Stimulated activated CD8-positive, alpha-beta memory T cell treated with anti-CD3 and anti-CD28 coated beads, Interleukin-4, amount 100 ng/mL, for 4 hours (primary cell): ENCODE data around the gene LIPK.
"Not testable (repeated sequence)": the region's sequence is repeated elsewhere in the genome, so short reads cannot be mapped to it uniquely, and the experiment has no call there.

Experiments
- DNase-seq, 2 donors: peaks; one replicate each; pipeline ENCODE4 v3.0.0-alpha.2; 2020; ENCODE audit warnings: low read depth in 2 of 2, low spot score in 1 of 2

LIPK gene

DNA sequence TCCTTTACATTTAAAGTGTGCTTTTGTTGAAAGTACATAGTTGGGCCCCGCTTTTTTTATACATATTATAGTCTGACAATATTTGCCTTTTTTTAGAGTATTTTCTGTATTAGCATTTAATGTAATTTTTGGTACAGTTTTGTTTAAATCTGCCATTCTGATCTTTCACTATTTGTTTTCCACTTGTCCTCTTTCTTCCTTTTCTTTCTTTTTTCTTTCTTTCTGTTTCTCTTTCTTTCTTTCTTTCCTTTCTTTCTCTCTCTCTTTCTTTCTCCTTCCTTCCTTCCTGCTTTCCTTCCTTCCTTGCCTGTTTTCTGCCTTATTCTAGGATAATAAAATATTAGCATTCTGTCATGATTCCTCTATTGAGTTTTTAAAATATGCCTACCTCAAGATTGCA, 9.5 kb downstream of the LIPK start:
- DNase-seq: no peak

GRCh38 chr10:88721392-88721791, 15.3 kb downstream of the LIPK start:
- DNase-seq: no peak

- no peak for DNase-seq
Measured at GRCh38 chr10:88725798-88726197, 19.7 kb downstream of the LIPK start.

DNA sequence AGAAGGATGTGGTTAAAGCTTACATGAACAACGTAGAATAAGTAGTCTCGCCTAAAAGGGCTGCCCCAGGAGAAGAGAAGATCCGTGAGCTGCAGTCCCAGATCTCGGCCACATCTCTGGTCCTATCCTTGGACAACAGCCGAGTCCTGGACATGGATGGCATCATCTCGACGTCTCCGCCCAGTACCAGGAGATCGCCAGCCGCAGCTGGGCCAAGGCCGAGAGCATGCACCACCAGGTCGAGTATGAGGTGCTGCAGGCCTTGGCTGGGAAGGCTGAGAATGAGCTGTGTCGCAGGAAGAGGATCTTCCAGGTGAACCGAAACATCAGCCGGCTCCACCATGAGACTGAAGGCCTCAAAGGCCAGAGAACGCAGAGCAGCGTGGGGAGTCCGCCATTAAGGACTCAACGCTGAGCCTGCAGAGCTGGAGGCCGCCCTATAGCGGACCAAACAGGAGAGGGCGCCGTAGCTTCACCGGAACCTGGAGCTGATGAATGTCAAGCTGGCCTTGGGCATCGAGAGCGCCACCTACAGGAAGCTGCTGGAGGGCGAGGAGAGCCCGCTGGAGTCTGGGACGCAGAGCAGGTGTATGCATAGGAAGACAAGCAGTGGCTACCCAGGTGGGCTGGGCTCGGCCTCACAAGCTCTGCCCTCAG, 22.2 kb downstream of the LIPK start:
- no peak for DNase-seq

GRCh38 chr10:88730864-88731263, 24.8 kb downstream of the LIPK start:
- no peak for DNase-seq

GRCh38 chr10:88731296-88731695, 25.2 kb downstream of the LIPK start:
- DNase-seq: no peak

DNA sequence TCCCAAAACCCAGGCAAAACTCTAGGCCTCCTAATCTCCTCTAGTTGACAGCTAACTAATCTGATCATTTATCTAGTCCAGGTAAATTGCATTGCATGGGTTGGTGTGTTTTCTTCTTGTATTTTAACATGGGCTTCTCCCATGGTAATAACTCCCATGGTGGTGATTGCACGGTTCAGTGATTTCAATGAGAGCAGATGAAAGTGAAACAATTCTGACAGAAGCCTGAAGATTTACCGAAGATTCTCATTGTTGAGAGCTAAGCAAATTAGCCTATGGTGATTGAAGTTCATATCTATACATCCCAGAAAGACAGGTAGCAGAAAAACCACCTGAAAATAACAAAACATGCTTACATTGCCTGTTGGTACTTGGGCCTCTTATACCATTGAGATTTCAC, 27.2 kb downstream of the LIPK start:
- no peak for DNase-seq

- DNase-seq: no peak
Measured at GRCh38 chr10:88735661-88736060, 29.6 kb downstream of the LIPK start.

DNA sequence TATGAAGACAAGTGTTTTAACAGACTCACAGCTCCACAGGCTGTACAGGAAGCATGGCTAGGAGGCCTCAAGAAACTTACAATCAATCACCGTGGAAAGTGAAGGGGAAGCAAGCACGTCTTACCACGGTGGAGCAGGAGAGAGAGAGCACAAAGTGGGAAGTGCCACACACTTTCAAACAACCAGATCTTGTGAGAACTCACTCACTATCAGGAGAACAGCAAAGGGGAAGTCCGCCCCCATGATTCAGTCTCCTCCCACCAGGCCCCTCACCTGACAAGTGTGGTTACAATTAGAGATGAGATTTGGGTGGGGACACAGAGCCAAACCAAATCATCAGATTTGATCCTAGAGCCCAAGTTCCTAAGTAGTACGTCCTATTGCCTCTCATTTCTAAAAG, 35.9 kb downstream of the LIPK start:
- DNase-seq: not testable (repeated sequence)

- DNase-seq: no peak
Measured at GRCh38 chr10:88742448-88742847, 36.4 kb downstream of the LIPK start.

- no peak for DNase-seq
Measured at GRCh38 chr10:88744002-88744401, 38.0 kb downstream of the LIPK start.

DNA sequence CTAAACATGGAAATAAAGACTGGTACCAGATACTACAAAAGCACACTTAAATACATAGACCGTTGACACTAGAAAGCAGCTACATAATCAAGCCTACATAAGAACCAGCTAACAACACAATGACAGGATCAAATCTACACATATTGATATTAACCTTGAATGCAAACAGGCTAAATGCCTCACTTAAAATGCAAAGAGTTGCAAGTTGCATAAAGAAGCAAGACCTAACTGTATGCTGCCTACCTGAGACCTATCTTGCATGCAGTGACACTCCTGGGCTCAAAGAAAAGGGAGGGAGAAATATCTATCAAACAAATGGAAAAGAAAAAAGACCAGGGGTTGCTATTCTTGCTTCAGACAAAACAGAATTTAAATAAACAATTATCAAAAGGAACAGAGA, 39.6 kb downstream of the LIPK start:
- no peak for DNase-seq

GRCh38 chr10:88754287-88754686, 48.2 kb downstream of the LIPK start:
- no peak for DNase-seq

GRCh38 chr10:88755753-88756152, 49.7 kb downstream of the LIPK start:
- DNase-seq: no peak

DNA sequence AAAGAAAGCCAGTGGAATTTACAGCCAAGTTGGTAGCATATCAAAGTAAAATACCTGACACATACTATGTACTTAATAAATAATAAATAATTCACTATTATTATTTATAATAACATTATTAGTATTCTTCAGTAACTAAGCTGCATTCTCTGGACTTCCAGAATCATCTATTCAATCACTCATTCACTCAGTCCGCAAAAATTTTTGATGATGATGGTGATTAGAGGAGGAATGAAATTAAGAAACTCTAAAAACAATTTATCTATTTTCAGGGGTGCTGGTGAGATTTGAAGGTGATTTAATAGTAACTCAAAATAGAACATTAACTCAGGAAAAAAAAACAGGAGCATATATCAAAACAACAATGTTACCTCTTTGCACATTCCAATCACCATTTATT, 50.6 kb downstream of the LIPK start:
- DNase-seq: no peak

DNA sequence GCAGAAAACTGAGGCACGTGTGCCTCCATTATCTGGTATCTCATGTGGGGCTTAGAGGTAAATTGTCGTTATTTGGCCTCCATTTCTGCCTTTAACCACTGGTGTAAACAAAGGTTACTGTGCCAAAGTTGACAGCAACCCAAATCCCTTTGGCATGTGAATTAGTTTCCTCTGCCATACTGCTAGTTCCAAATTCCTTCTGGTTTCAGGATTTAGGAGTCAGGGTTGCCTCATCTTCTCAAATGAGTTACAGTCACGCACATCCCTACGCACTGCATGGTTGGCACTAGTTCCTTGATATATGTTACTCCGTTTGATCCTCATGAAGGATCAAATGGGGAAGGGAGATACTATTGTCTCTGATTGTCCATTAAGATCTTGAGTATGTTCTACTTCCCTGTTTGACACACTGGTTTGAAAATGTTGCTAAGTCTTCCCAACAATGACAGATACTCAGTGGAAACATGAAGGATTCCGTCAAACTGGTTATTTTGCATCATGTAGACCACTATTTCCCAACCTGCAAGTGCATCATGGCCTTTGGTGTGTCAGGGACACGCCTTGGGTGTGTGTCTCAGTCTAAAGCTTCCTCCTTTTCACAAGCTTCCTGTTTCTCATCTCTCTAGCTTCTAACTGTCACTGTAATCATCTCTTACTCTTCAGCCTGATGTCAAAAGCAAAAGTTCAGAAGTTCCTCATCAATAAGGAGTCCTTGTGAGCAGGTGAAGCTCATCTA, 53.5 kb downstream of the LIPK start, which contains the start of gene LIPN:
LIPN (plus strand) TSS at position 655 of the 736 bp plus-strand sequence. CDS start 1,386 bp downstream, outside the sequence.
- no peak for DNase-seq

GRCh38 chr10:88762906-88763305, 56.9 kb downstream of the LIPK start:
- DNase-seq: no peak

DNA sequence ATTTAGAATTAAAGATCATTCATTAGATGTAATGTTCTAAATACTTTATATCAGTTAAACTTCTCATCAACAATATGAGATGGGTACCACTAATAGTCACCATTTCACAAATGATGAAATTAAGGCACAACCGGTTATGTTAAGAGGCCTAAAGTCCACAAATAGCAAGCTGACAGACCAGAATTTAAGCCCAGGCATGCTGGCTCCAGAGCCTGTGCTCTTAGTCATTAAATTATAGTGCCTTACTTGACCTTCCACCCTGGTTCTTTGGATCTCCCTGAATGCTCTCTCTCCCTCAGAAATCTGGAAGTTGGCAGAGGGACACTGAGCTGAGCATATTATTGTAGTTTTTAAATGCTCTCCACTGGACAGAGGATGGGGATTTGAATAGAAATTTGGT, 57.4 kb downstream of the LIPK start:
- no peak for DNase-seq

DNA sequence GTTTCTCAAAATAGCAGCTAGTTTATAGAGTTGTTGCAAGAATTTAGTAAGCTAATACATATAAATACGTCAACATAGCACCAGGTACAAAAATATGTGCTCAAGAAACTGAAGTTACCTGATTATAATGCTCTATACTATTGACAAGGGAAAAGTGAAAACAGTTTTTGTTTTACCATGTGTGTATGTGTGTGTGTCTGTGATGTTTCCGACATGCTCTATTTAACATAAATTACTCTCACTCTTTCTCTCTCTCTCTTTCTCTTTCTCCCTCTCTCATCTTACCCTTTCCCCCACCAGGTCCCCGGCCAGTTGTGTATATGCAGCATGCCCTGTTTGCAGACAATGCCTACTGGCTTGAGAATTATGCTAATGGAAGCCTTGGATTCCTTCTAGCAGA, 58.1 kb downstream of the LIPK start:
- no peak for DNase-seq

GRCh38 chr10:88765816-88766215, 59.8 kb downstream of the LIPK start:
- DNase-seq: no peak

GRCh38 chr10:88769384-88769783, 63.3 kb downstream of the LIPK start:
- DNase-seq: no peak

GRCh38 chr10:88781206-88781605, 75.2 kb downstream of the LIPK start:
- no peak for DNase-seq

GRCh38 chr10:88782222-88782621, 76.2 kb downstream of the LIPK start:
- no peak for DNase-seq
